ENCODE results near the gene VAMP2.

Gene VAMP2

DNA sequence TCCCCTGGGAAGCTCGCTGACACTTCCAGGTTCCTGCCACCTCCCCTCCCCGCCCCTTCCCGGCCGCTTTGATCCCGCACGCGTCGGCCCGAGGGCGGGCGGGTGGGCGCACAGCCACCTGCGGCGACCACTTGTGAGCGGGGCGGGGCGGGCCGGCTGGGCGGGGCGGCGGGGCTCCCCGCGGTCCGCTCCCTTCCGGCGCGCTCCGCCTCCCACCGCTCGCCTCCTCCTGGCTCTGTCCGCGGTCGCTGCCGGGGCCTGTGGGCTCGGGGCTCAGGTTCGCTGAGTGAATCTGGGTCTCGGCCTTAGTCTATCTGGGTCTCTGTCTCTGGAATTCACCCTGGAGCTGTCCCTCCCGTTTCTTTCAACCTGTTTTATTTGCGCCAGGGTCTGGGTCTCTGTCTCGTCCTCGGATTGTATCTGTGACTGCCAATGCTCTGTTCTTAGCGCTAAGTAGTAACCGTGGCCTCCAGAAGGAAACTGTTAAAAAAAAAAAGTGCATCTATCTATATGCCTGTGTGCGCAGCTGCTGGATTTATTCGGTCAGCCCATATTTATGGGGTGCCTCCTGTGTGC lies 36.2 kb downstream of the VAMP2 start:
- no peak for DNase-seq (ENCODE audit: low read depth)
- peak overlapping the region; percentile 71 for H3K4me3 ChIP-seq (ENCODE audit: low read depth, low read length)

DNA sequence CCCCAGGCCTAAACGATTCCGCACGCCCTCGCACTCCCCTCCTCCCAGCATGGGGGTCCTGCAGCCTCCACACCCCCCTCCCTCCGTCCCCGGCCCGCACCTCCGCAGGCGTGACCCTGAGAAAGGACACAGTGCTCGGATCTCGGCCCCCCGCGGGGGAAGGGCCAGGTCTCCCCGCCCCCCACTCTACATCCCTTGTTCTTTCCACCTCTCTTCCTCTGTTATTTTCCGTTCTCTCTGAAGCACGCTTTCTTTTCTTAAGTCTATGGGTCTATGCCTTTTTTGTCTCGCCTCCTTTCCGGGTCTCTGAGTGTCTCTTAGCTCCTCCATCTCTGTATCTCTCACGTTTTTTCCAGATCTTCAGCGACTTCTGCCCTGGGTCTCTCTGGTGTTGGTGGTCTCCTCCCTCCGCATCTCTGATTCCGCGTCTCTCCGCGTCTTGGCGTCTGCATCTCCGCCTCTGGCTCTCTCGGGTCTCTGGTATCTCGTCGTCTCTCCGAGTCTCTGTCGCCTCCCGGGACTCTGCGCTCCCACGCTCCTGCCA lies 36.7 kb downstream of the VAMP2 start:
- H3K4me3 ChIP-seq (ENCODE audit: low read depth, low read length) = peak overlapping the region; percentile 71
- no peak for DNase-seq (ENCODE audit: low read depth)

DNA sequence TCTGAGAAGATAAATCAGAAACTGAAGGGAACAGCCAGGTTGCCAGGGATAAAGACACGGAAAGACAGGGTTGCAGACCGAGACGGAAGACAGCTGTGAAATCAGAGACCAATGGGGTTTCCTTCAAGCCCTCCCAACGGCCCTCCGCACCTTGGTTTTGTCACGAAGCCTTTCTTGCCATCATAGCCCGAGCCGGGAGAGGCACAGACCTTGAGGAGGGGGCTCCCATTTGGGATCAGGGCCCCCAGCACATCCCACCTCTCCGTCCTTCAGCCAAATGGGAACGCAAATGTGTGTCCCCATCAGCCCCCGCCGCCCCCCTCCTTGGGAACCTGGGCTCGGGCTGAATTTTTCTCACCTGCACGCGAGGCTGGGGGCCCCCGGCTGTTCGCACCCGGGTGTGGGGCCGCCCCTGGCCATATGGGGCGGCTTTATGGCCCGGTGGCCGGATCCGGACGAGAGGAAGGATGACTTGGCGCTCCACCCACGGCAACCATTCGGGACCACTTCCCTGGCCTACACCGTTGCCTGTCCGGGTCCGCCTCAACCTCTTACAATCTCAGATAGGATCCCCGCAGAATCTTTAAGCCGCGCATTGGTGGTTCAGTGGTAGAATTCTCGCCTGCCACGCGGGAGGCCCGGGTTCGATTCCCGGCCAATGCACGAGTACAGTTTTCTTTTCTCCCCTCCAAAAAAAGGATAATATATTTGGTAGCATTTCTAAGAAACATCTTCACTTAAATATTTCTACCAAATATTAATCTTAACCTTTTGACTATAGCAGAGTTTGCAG lies 37.4 kb downstream of the VAMP2 start:
- no peak for DNase-seq (ENCODE audit: low read depth)
- H3K4me3 ChIP-seq (ENCODE audit: low read depth, low read length) = peak overlapping the region; percentile 71

DNA sequence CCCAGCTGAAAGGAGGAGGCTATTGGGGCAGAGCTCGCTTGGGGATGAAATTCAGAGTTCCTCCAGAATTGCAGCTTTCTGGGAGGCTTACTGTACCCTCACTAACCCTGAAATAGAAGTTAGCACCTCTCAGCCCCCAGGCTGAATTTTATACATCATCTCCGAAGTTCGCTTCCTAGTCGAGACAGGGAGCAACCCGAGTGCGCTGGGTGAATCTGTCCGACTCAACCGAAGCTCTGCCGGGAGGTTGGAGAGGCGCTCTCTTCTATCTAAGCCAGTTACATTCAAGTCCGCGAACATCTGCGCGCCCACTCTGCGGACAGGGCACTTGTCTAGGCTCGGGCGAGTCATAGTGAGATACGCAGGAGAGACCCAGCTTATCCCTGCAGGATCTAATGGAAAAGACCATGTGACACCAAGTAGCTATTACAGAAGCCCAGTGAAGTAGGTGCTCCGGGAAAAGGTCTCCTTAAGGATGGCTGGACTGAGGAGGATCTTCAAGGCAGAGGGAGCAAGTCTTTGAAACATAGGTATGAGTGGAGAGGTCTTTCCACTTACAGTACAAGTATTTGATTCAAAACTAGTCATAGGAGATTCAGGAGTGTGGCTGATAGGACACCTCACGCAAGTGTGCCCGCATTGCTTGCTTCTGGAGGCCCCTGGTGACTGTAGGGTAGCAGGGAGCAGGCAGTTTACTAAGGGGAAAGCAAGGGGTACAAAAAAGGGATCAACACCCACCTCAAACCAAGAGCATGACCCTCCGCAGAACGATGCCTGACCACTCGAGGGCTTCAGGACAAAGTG lies 38.2 kb downstream of the VAMP2 start:
- DNase-seq (ENCODE audit: low read depth) = no peak

DNA sequence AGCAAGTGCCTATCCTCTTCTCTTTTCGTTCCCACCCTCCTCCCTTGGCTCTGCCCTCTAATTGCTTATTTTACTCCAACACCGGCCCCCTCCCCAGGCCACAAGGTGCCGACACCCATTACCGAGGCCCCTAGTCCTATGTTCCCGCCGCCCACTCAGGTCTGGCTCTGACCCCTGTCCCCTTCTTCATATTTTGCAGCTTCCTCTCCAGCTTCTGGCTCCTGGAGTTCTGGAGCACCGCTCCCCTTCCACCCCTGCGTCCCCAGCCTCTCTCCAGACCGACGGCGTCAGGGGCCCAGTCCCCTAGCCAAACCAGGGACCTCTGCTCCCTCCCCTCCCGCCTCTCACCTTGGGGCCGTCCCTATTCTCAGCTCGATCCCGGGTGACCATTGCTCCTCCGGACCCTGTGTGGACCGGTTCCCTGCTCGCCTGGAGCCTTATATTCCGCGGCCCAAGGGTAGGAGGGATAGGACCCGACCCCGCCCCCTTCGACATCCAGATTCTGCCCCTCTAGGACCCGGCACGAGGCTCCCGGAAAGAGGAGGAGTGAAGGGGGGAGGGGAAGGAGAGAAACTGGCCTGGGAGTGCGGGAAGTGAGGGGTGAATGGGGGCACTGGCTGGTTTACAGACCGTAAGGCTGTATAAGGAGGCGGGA lies 38.9 kb downstream of the VAMP2 start, which contains the start of gene HES7:
Gene HES7 (minus strand): TSS at position 412 of the 655 bp plus-strand sequence. CDS start 22 bp downstream, at position 390.
- H3K4me3 ChIP-seq (ENCODE audit: low read depth, low read length) = peak within 1 kb of the TSS; percentile 71
- DNase-seq (ENCODE audit: low read depth) = no peak

More for the DNA sequence above, 38.2 kb downstream of the VAMP2 start:
- peak overlapping the region; percentile 71 for H3K4me3 ChIP-seq (ENCODE audit: low read depth, low read length)

DNA sequence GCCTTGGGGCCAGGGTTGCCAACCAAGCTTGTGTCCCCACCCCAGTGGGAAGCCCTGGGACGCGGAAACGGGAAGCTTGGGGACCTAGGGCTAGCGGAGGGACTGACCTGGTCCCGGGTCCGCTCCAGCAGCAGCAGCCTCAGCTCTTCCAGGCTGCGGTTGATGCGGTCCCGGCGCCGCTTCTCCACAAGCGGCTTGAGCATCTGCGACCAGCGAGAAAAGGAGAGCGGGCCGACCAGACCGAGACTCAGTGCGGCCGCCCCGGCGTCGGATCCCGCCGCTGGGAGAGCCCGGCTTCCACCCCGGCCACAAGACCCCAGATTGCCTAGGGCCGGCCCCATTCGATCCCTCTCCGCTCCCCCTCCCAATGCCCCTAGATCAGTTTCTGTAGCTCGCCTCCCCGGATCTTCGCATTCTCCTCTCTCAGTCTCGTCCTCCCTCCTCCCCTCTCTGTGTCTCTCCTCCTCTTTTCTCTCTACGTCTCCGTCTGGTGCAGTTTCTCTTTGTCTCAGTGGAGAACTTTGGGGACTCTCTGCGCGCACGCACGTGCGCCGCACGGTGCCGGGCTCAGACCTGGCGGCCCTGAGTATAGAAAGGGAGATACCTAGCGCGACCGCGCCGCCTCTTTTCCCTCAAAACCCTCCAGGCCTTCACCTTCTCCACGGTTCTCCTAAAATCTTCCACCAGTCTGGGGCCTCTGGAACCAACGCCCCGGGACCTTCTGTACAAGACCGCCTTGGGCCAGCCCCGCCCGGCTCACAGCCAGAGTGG lies 39.6 kb downstream of the VAMP2 start:
- peak overlapping the region; percentile 71 for H3K4me3 ChIP-seq (ENCODE audit: low read depth, low read length)
- no peak for DNase-seq (ENCODE audit: low read depth)

DNA sequence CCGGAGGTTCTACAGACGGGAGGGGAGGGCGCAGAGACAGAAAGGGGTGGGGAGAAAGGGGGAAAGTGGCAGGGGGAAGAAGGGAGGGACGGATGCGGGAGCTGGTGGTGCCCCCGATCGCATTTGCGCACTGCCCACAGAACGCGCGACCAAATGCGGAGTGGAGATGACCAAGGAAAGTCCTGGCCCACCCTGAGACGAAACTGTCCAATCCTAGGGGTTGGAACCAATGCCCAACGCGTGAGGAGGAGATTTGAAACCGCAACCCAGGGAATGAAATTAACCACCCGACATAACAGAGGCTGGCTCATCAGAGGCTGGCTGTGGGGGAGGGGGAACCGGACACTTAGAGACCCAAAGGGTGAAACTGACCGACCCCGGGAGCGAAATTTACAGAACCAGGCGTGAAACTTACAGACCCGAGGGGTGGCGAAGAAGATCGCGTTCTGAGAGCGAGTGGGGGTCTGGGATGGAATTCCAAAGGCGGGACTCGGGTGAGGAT lies 40.3 kb downstream of the VAMP2 start:
- peak overlapping the region; percentile 71 for H3K4me3 ChIP-seq (ENCODE audit: low read depth, low read length)
- no peak for DNase-seq (ENCODE audit: low read depth)

DNA sequence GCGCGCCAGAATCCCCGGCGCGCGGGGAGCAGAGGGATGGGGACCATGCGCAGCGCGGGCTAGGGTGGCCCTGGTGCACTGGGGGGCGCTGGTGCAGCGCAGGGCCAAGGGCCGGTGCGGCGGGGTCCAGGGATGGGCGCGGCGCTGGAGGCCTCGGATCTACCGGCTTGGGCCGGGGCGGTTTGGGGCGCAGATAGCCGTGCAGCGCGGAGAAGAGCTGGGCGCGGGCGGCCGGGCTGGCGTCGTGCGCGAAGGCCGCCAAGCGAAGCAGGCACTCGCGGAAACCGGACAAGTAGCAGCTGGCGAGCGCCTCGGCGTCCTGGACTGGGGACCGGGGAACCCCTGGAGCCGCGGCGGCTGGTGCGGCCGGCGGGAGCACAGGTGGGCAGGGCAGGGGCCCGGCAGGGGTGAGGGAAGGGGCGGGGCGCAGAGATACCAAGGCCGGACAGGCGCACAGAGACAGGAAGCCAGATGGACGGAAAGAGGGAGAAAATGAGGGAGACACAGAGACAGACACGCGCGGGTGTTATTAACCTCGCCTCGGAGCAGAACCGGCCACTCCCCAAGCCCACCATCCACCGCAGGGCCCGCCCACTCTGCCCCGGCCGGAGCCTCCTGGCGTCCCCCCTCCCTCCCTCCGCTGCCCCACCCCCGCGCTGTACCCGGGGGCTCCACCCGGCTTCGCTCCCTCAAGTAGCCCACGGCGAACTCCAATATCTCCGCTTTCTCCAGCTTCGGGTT lies 40.9 kb downstream of the VAMP2 start:
- DNase-seq (ENCODE audit: low read depth) = no peak

DNA sequence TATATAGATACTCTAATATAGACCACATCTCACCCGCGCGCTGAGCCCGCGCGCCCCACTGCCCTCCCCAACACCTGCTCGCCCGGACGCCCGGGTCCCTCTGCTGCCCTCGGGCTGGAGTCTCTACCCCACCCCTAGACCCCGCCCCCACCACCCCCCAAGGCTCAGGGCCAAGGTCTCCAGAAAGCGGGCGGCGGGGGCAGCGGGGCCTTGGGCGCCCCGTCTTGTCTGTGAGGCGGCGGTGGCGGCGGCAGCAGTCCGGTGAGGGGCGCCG lies 41.4 kb downstream of the VAMP2 start:
- peak overlapping the region; percentile 71 for H3K4me3 ChIP-seq (ENCODE audit: low read depth, low read length)

More for the DNA sequence above, 40.9 kb downstream of the VAMP2 start:
- H3K4me3 ChIP-seq (ENCODE audit: low read depth, low read length) = peak overlapping the region; percentile 71

DNA sequence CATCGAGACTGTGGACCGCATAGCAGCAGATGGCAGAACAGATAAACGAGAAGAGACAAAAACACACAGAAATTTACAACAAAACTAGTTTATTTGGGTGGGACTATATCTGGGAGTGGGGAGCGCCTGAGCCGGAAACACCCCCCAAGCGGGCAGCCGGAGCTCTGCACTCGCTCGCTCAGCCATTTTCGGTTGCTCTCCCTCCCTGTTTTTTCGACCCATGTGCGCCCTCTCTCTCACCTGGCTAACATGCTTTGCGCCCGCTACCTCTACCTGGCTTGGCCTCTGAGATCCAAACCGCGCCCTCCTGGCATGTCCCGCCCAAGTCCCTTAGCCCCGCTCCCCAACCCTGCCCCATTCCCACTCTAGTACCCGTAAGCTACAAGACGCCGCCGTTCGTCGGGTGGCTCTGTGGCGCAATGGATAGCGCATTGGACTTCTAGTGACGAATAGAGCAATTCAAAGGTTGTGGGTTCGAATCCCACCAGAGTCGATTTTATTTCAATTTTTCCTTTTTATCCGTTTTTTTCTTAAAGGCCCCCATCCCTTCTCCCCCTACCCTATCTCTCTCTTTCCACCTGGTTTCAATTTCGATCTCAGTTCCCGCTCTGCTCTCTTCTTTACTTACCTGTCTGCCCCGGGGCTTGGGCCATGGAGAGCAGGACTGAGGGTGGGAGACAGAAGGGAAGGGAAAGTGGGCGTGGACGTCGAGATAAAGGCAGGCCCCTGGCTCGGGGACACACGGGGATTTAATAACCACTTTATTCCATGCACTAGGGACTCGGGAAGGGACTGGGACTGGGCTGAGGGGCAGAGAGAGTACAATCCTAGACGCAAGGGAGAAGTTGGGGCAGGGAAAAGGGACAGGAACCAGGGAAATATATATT lies 42.0 kb downstream of the VAMP2 start:
- peak overlapping the region; percentile 71 for H3K4me3 ChIP-seq (ENCODE audit: low read depth, low read length)
- no peak for DNase-seq (ENCODE audit: low read depth)

More for the DNA sequence above, 41.4 kb downstream of the VAMP2 start:
- no peak for DNase-seq (ENCODE audit: low read depth)

DNA sequence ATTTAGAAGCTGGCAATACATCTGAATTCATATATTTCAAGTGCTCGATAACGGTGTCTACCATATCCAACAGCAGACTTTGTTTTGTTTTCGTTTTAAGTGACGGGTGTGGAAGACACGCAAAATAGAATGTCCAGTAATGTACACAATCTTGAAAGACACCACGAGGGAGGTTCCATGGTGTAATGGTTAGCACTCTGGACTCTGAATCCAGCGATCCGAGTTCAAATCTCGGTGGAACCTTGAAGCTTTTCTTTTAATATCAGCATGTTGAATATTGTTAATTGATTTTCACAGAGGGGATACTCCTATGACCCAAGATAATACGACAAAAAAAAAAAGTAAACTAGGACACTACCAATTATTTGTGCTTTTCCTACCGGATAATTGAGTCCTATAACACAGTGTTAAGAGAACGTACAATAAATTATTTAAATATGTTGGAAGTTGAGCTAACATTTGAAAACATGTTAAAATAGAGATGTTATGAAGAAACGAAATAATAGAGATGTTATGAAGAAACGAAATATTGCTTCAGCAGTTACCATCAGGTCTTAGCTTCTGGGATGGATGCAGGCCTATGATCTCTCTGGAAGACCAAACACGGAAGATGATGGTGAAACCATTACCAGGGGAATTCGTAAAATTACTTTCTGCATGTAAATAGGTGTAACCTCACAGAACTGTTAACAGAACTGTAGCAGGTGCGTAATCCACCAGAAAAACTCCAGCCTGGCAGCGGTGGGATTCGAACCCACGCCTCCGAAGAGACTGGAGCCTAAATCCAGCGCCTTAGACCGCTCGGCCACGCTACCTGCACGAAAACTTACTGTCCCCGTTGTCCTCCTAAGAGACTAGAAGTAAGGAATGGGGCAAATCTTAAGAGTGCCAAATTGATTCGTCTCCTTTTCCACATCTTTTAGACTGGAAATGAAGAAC lies 42.9 kb downstream of the VAMP2 start:
- H3K4me3 ChIP-seq (ENCODE audit: low read depth, low read length) = peak overlapping the region; percentile 71
- DNase-seq (ENCODE audit: low read depth) = peak; percentile 66

DNA sequence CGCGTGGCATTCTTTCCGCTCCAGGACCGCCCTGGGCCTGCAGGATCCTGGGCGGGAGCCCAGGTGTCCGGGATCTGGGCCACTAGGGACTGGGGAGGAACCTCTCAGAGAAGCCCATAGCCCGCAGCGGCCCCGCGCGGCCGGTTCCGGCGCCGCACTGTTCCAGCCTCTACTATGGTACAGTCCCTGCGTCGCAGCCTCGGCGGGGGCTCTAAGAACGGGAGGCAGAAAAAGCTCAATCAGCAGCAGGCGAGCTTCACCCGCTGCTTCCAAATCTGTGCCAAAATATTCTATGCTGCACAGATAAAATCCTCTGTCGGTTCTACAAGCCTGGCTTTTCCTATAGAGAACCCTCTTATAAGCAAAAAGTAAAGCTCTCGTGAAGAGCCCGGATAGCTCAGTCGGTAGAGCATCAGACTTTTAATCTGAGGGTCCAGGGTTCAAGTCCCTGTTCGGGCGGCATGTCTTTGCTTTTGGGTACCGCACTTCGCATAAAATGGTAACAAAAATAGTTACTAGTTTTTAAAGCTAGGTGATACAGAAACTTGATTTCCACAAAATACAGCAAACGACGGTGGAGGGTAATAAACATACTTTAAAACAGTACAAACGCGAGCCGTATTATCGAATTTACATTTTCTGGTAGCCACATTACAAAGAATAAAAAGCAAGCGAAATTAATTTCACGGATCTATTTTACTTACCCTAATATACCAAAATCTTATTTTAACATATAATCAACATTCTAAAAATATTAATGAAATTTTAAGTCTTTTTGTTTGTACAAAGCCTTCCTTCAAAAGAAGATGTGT lies 43.8 kb downstream of the VAMP2 start:
- H3K4me3 ChIP-seq (ENCODE audit: low read depth, low read length) = peak overlapping the region; percentile 57
- DNase-seq (ENCODE audit: low read depth) = no peak

DNA sequence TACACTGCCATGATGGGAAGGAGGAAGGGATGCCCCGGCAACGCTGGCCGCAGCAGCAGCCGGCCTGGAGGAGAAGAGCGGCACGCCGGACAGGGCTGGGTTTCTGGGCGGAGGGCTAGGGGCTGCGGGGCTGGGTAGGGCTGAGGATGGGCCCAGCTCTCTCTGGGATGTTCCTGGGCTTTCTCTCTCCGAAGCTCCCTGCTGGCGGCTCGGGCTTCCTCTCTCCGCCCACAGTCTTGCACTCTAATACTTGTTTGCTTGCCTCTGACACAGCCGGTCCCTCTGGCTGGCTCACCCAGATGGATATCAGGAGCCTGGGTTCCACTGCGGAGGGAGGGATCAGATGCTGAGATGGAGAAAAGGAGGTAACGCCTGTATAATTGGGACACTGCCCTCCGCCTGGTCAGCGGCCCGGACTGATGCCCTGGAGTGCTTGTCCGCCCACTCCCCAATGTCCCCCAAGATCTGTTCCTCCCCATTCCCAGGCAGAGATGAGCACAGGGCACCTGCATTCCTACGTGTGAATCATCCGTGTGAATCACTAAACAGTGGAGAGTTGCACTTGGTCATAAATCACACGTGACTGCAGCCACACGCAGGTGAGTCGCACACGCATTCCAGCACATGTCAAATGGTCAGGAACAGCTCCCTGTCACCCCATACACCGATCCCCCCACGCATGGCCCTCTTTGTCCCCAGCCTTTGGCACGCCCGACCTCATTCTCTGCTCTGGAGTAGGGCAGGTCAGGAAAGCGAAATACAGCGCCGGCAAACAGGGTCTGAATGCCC lies 44.6 kb downstream of the VAMP2 start, which contains the start of gene ALOXE3:
Gene ALOXE3 (minus strand): TSS at position 535 of the 789 bp plus-strand sequence. CDS start 524 bp downstream, at position 11.
- peak within 1 kb of the TSS; percentile 57 for H3K4me3 ChIP-seq (ENCODE audit: low read depth, low read length)
- DNase-seq (ENCODE audit: low read depth) = no peak

DNA sequence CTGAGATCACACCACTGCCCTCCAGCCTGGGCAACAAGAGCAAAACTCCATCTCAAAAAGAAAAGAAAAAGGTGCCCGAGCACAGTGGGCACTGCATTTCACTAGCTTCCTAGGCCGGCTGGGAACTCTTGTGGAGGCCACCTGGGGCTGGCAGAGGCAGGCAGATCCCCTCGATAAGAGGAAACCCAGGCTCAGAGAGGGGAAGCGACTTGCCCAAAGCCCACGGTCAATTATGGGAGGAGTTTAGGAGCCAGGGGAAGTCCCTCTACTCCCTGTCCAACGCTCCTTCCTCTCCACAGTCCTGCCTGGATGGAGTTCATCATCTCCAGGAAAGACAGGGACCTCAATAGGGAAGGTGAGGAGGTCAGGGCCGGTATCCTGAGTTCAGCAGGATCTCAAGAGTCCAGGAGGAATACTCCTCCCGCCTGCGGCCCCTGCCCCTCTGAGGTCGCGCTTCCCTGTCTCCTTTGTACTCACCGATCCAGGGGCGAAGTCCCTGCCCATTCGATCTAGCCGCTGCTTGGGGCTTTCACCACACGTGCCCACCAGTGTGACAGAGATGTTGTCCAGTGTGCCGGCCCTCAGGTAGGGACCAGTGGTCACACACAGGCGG lies 45.3 kb downstream of the VAMP2 start:
- DNase-seq (ENCODE audit: low read depth) = no peak

More for the DNA sequence above, 45.3 kb downstream of the VAMP2 start:
- peak overlapping the region; percentile 57 for H3K4me3 ChIP-seq (ENCODE audit: low read depth, low read length)
